Mucosa of stomach (tissue), 1 donor: ENCODE data around the gene SLC22A8.
"Not testable (repeated sequence)": the region's sequence is repeated elsewhere in the genome, so short reads cannot be mapped to it uniquely, and the experiment has no call there.

Experiments
- H3K27me3 ChIP-seq: one replicate; pipeline ENCODE4 v1.7.0; 2013; ENCODE audit warnings: mild to moderate bottlenecking, low read length; ENCODE audit not compliant: control insufficient read depth, insufficient read depth
- H3K36me3 ChIP-seq: one replicate; pipeline ENCODE4 v1.7.0; 2013; ENCODE audit warnings: low read length; ENCODE audit not compliant: control insufficient read depth, insufficient read depth
- H3K4me1 ChIP-seq: one replicate; pipeline ENCODE4 v1.7.0; 2013; ENCODE audit warnings: mild to moderate bottlenecking, low read length; ENCODE audit not compliant: control insufficient read depth, insufficient read depth
- H3K4me3 ChIP-seq: one replicate; pipeline ENCODE4 v1.7.0; 2013; ENCODE audit warnings: low read length
- H3K9ac ChIP-seq: one replicate; pipeline ENCODE4 v1.7.0; 2013; ENCODE audit warnings: mild to moderate bottlenecking, low read length, moderate library complexity
- H3K9me3 ChIP-seq: one replicate; pipeline ENCODE4 v1.7.0; 2013; ENCODE audit warnings: mild to moderate bottlenecking, low read length, moderate library complexity; ENCODE audit not compliant: control insufficient read depth
- donor health status: Pancreatic carcinoma.

SLC22A8 gene

DNA sequence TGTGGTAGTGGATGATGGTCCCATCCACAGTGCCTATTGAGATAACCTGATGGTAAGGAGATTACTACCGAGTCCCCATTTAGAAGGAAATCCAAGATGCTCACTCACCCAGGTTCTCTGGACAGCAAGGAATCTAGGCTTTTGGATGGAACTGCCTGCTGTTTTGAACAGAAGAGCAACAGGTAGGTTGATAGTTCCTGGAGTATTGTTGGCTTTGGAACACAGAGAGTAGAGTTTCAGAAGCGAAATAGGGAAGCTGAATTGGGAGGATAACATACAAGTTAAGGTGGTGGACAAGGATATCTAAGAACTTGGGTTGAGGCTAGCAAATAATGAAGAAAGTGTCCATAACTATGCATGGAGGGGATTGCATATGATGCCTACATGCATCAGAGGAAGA, 58.5 kb downstream of the SLC22A8 start:
- Histone ChIP-seq H3K27me3 (no peaks in the 10 kb centered on the region), H3K9ac (no peak overlapping the region), H3K36me3 (no peaks in the 10 kb centered on the region), H3K4me1 (peaks cover 13% of the 10 kb centered on the region), H3K9me3 (no peaks in the 10 kb centered on the region), H3K4me3 (no peak overlapping the region)

DNA sequence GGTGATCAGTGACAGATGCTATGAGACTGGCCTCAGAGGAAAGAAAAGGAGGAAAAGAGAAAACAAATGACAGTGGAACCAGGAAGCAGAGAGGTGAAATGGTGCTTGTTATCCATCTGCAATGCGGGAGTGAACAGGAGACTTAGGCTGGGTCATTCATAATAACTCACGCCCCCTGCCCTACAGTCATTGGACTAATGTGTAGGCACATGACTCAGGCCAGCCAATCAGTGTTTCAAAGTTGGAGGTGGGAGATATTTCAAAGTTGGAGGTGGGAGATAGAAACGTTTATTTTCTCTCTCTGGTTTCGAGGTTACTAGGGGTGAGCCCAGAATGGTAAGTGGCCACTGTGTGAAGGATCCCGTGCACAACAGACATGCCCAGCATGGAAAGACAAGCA, 61.2 kb downstream of the SLC22A8 start:
- Histone ChIP-seq H3K4me1 (peaks cover 13% of the 10 kb centered on the region), H3K9ac (no peak overlapping the region), H3K27me3 (no peaks in the 10 kb centered on the region), H3K36me3 (no peaks in the 10 kb centered on the region), H3K9me3 (no peaks in the 10 kb centered on the region), H3K4me3 (no peak overlapping the region)

GRCh38 chr11:62953811-62954210, 61.8 kb downstream of the SLC22A8 start:
- Histone ChIP-seq H3K9ac (no peak overlapping the region), H3K4me3 (no peak overlapping the region), H3K9me3 (no peaks in the 10 kb centered on the region), H3K4me1 (peaks cover 7% of the 10 kb centered on the region), H3K36me3 (no peaks in the 10 kb centered on the region), H3K27me3 (no peaks in the 10 kb centered on the region)

DNA sequence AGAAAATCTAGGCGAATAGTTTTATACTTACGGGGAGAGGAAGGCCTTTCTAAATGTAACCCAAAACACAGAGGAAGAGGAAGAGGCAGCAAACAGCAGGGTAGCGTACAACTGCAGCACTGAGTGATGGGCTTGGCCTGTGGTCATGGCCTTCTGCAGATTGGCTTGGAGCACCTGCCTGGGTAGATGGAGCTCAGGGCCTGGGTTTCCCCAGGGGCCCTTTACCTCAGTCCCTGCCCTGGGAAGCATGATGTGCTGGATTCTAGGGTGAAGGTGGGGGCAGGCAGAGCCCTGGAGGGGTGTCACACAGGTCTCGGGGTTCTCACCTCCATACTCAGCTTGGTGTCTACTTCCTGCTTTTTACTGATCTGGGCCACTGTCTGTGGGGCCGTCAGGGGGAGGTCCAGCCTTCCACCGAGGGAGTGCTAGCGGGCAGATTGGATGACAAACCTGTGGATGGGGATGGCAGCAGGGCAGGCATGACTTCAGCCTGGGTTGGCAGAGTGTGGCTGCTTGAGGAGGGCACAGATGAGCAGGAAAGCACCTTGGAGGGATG, 66.8 kb downstream of the SLC22A8 start:
- Histone ChIP-seq H3K9me3 (no peaks in the 10 kb centered on the region), H3K27me3 (peaks cover 3% of the 10 kb centered on the region), H3K4me1 (no peaks in the 10 kb centered on the region), H3K4me3 (no peak overlapping the region), H3K36me3 (no peaks in the 10 kb centered on the region), H3K9ac (no peak overlapping the region)

GRCh38 chr11:62945538-62945937, 70.1 kb downstream of the SLC22A8 start:
- H3K36me3 ChIP-seq, H3K9ac ChIP-seq, H3K9me3 ChIP-seq, H3K27me3 ChIP-seq, H3K4me1 ChIP-seq, H3K4me3 ChIP-seq: not testable (repeated sequence)
